HFFc6 (cell line): Measurements from ENCODE around the gene PRORP. TPM values are rescaled to one million over a fixed set of nuclear protein-coding genes. Genes with fewer than 3 reads are reported as not detected.

ENCODE experiments used
- DNase-seq: peaks from one replicate; pipeline ENCODE4 v3.0.0-alpha.2; 2018
- H3K27ac Mint-ChIP-seq: 2 replicates; pipeline ENCODE4 v1.8.0; 2020; ENCODE audit warnings: mild to moderate bottlenecking, mixed read lengths
- H3K27me3 Mint-ChIP-seq: 2 replicates; pipeline ENCODE4 v1.8.0; 2021; ENCODE audit warnings: mild to moderate bottlenecking, moderate library complexity, mixed read lengths; ENCODE audit not compliant: insufficient read depth
- H3K36me3 Mint-ChIP-seq: 2 replicates; pipeline ENCODE4 v1.8.0; 2021; ENCODE audit warnings: low read depth, mixed read lengths
- H3K4me1 Mint-ChIP-seq: 2 replicates; pipeline ENCODE4 v1.8.0; 2020; ENCODE audit warnings: low read depth, mixed read lengths
- H3K4me3 Mint-ChIP-seq: 2 replicates; pipeline ENCODE4 v1.8.0; 2020; ENCODE audit warnings: mild to moderate bottlenecking, moderate library complexity, mixed read lengths
- H3K9me3 Mint-ChIP-seq: 2 replicates; pipeline ENCODE4 v1.8.0; 2020; ENCODE audit warnings: mild to moderate bottlenecking, mixed read lengths
- total RNA-seq, 6 experiments: library from RNA; stranded (reverse); fragmentation: NEBNext Ultra II Directional; extraction: Animal tissue kit (Norgen Biotek cat#: 25700); gene quantifications; 2 replicates in 1 of 6; 3 replicates in 5 of 6; pipeline ENCODE4 v1.2.3, GENCODE V29; 2021
- TF ChIP-seq, protein P1 (sequence below): fragments of 200-600 bp; sonication (generic); IDR thresholded peaks from 2 replicates; pipeline ENCODE4 v1.5.0; 2021; ENCODE audit warnings: antibody characterized with exemption, mild to moderate bottlenecking

PRORP gene
- total RNA-seq, 6 experiments from 2014 or later, result 22.6 to 29.6 (median 26.6) TPM

DNA sequence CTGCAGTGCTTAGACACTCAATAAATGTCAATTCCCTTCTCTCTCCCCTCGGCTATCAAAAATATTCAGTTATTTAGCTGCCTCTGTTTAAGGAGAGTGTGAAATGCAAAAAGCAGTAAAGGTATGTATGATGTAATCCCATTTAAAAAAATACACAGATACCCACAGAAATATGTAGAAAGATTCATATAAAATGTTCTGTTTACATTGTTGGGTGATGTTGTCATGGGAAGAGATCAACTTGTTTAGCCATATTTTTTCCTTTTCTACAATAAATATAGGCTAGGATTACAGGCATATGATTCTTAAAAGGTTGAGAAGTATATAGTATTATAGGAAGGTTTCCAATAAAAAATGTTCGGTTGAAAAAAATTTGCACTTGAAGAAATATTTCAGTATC is 8.3 kb upstream of the PRORP start:
- H3K27me3 Mint-ChIP-seq, result peaks cover 2% of the 10 kb centered on the region; the same call in 1 of the 2 replicates
- peaks cover 48% of the 10 kb centered on the region for H3K36me3 Mint-ChIP-seq
- TF ChIP-seq, protein P1, sequence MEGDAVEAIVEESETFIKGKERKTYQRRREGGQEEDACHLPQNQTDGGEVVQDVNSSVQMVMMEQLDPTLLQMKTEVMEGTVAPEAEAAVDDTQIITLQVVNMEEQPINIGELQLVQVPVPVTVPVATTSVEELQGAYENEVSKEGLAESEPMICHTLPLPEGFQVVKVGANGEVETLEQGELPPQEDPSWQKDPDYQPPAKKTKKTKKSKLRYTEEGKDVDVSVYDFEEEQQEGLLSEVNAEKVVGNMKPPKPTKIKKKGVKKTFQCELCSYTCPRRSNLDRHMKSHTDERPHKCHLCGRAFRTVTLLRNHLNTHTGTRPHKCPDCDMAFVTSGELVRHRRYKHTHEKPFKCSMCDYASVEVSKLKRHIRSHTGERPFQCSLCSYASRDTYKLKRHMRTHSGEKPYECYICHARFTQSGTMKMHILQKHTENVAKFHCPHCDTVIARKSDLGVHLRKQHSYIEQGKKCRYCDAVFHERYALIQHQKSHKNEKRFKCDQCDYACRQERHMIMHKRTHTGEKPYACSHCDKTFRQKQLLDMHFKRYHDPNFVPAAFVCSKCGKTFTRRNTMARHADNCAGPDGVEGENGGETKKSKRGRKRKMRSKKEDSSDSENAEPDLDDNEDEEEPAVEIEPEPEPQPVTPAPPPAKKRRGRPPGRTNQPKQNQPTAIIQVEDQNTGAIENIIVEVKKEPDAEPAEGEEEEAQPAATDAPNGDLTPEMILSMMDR, result no peak
- H3K9me3 Mint-ChIP-seq, result peaks cover 6% of the 10 kb centered on the region
- H3K4me3 Mint-ChIP-seq, result no peak overlapping the region
- H3K27ac Mint-ChIP-seq, result peak overlapping the region; percentile 56
- peaks cover 8% of the 10 kb centered on the region for H3K4me1 Mint-ChIP-seq
- DNase-seq, result peak; percentile 37

DNA sequence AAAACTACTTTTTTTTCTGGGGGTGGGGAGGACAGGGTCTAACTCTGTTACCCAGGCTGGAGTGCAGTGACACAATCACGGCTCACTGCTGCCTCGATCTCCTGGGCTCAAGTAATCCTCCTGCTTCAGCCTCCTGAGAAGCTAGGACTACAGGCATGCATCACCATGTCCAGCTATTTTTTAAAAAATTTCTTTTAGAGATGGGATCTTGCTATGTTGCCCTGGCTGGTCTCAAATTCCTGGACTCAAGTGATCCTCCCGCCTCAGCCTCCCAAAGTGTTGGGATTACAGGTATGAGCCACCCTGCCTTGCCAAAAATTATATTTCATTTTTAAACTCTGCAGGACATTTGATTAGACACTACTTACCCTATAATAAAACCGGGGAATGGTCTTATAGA is 6.1 kb upstream of the PRORP start:
- DNase-seq, result no peak
- no peak overlapping the region for H3K27ac Mint-ChIP-seq
- peaks cover 22% of the 10 kb centered on the region for H3K4me1 Mint-ChIP-seq
- H3K9me3 Mint-ChIP-seq, result peaks cover 6% of the 10 kb centered on the region
- TF ChIP-seq, protein P1, result no peak
- peaks cover 8% of the 10 kb centered on the region for H3K27me3 Mint-ChIP-seq
- peaks cover 41% of the 10 kb centered on the region for H3K36me3 Mint-ChIP-seq
- no peak overlapping the region for H3K4me3 Mint-ChIP-seq

DNA sequence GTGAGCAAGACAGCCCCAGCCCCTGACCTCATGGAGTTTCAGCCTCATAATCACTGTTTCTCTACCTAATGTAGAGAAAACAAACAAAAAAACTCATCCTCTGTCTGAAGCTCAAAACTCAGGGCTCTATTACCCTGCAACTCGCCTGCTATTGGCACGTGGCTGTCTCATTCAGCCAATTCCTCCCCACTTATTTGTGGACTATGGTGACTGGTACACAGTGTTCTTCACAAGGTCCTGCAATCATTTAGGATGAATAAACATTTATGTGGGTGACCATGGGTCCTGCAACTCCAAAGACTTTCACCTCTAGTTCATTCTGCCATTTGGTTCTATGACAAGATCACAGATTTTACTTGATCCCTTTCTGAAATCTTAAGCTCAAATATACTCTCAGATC is 5.2 kb upstream of the PRORP start:
- H3K4me1 Mint-ChIP-seq, result peaks cover 22% of the 10 kb centered on the region

DNA sequence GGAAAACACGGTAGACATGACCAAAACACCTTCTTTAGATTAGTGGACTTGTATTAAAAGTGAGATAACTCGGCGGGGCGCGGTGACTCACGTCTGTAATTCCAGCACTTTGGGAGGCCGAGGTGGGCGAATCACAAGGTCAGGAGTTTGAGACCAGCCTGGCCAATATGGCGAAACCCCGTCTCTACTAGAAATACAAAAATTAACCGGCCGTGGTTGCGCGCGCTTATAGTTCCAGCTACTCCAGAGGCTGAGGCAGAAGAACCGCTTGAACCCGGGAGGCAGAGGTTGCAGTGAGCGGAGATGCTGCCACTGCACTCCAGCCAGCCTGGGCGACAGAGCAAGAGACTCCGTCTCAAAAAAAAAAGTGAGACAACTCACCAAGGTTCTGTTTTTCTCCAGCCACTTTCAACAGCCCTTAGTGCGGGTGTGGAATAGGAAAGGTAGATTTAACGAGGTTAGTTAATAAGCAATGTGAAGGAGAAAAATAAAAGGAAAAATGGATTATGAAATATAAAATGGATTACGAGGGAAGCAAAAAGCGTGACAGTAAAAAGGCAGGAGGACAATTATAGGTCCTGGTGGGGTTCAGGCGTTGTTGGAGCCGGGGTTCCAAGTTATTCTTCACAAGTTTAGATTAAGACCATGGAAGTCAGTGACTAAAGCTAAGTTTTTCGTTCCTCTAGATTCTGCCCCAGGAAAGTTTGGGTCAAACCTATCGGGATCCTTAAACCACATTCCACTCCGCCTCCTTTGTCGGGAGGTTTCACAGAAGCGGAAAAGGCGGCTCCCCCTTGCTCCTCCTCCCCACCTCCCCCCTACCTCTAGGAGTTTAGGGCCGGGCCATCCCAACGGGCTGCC is 1.1 kb upstream of the PRORP start:
- DNase-seq, result no peak
- peak overlapping the region; percentile 100 for H3K27ac Mint-ChIP-seq
- peaks cover 24% of the 10 kb centered on the region for H3K36me3 Mint-ChIP-seq
- peaks cover 9% of the 10 kb centered on the region for H3K27me3 Mint-ChIP-seq
- H3K4me1 Mint-ChIP-seq, result peaks cover 40% of the 10 kb centered on the region
- peak overlapping the region; percentile 95 for H3K4me3 Mint-ChIP-seq
- TF ChIP-seq, protein P1, result no peak
- no peaks in the 10 kb centered on the region for H3K9me3 Mint-ChIP-seq

More for the DNA sequence above, 5.2 kb upstream of the PRORP start:
- TF ChIP-seq, protein P1, result no peak
- no peaks in the 10 kb centered on the region for H3K9me3 Mint-ChIP-seq
- no peak overlapping the region for H3K27ac Mint-ChIP-seq
- H3K4me3 Mint-ChIP-seq, result no peak overlapping the region
- no peak for DNase-seq
- H3K36me3 Mint-ChIP-seq, result peaks cover 32% of the 10 kb centered on the region
- peaks cover 9% of the 10 kb centered on the region for H3K27me3 Mint-ChIP-seq

DNA sequence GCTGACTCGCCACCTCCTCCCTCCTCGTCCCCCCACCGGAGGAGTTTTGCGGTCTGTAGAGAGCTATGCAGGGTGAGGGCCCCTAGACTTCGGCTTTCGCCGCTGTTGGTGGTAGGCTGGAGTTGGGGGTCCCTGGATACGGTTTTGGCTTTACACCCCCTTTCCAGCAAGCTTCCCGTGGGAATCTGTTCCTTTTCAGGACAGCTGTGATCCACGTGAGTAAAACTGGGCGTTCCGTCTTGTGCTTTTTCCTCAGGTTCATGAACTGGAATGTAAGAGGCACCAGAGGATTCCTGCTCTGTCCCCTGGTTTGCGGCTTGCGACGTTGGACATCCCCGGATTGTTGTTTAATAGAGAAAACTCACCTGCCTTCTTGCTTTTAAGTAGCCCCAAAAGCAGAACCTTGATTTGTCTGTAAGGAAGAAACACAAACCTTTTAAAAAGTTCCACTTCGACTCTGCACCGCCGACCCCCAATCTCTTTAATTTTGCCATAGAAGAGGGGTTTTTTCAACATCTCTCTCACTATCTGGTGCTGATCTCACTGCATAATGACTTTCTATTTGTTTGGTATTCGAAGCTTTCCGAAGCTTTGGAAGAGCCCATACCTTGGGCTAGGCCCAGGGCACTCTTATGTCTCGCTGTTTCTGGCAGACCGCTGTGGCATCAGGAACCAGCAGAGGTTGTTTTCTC is 490 bp downstream of the PRORP start:
- TF ChIP-seq, protein P1, result no peak
- H3K27me3 Mint-ChIP-seq, result peaks cover 7% of the 10 kb centered on the region
- peaks cover 43% of the 10 kb centered on the region for H3K4me1 Mint-ChIP-seq
- no peaks in the 10 kb centered on the region for H3K9me3 Mint-ChIP-seq
- H3K36me3 Mint-ChIP-seq, result peaks cover 31% of the 10 kb centered on the region
- peak; percentile 10 for DNase-seq
- peak overlapping the region; percentile 95 for H3K4me3 Mint-ChIP-seq
- H3K27ac Mint-ChIP-seq, result peak overlapping the region; percentile 100
